ENCODE results near the gene HIP1R.

- TF ChIP-seq CTCF (IDR thresholded peaks at IDR 0.05), result no peak
- no peak for TF ChIP-seq POLR2A (IDR thresholded peaks at IDR 0.05)
Measured at GRCh38 chr12:122878780-122879612, 43.7 kb downstream of the HIP1R start.

All from ovary (tissue), 3 donors.